Tibial nerve (tissue), 4 donors: ENCODE measurements around the gene ALAS1. TPM values are rescaled to one million over a fixed set of nuclear protein-coding genes. Genes with fewer than 3 reads are reported as not detected.
A peak's percentile ranks its signal among the peaks of the same experiment; 100 is the strongest.

Source experiments
- DNase-seq, 2 donors: peaks; one replicate each; pipeline ENCODE4 v3.0.0-alpha.2; 2019; ENCODE audit warnings: low spot score in 2 of 2
- H3K27ac ChIP-seq, 4 donors: fragments of 200-600 bp; sonication (generic) in 3 of 4; one replicate each; pipeline ENCODE4 v1.5.1; 2017 to 2019; ENCODE audit warnings: mild to moderate bottlenecking in 1 of 4
- H3K27me3 ChIP-seq, 2 donors: fragments of 200-600 bp; sonication (generic) in 1 of 2; one replicate each; pipeline versions ENCODE4 v1.5.1 to v1.6.0; 2017 to 2019
- H3K36me3 ChIP-seq, 3 donors: fragments of 200-600 bp; sonication (generic); one replicate each; pipeline ENCODE4 v1.5.1; 2018 to 2019
- H3K4me1 ChIP-seq, 4 donors: fragments of 200-600 bp; sonication (generic) in 3 of 4; one replicate each; pipeline ENCODE4 v1.5.1; 2017 to 2019
- H3K4me3 ChIP-seq, 4 donors: fragments of 200-600 bp; sonication (generic) in 3 of 4; one replicate each; pipeline ENCODE4 v1.5.1; 2017 to 2019; ENCODE audit warnings: mild to moderate bottlenecking in 1 of 4, moderate library complexity in 1 of 4
- H3K9me3 ChIP-seq, 4 donors: fragments of 200-600 bp; sonication (generic) in 3 of 4; one replicate each; pipeline ENCODE4 v1.5.1; 2017 to 2019
- EP300 ChIP-seq, 2 donors: sonication (generic); formaldehyde crosslinking; IDR thresholded peaks; one replicate each; pipeline ENCODE4 v1.6.1; 2017; ENCODE audit warnings: antibody characterized with exemption in 2 of 2, mild to moderate bottlenecking in 1 of 2
- POLR2A ChIP-seq, 2 donors: fragments of 450-650 bp; IDR thresholded peaks; one replicate each; pipeline ENCODE4 v1.6.1; 2017; ENCODE audit warnings: antibody characterized with exemption in 2 of 2, mild to moderate bottlenecking in 2 of 2, moderate library complexity in 2 of 2
- WGBS, 2 donors: methylation state at CpG; one replicate each; pipeline ENCODE4 v1.1.5; 2018; 5-methylcytosine and 5-hydroxymethylcytosine counted together
- total RNA-seq, 4 donors: library from RNA; depleted of rRNA; stranded (reverse); fragments of >200 nt; gene quantifications; one replicate each; pipeline ENCODE4 v1.1.0, GENCODE V29; 2016
- TF ChIP-seq, protein P1 (sequence below), 5 experiments: fragments of 200-600 bp in 3 of 5; fragments of 450-650 bp in 2 of 5; sonication (generic) in 3 of 5; IDR thresholded peaks; one replicate each; pipeline ENCODE4 v1.5.1; 2016 to 2019; ENCODE audit warnings: antibody characterized with exemption in 5 of 5, mild to moderate bottlenecking in 3 of 5, moderate library complexity in 2 of 5

Gene ALAS1
- total RNA-seq, 4 donors from 2014 or later = 26.1 to 37.1 (median 32.0) TPM

DNA sequence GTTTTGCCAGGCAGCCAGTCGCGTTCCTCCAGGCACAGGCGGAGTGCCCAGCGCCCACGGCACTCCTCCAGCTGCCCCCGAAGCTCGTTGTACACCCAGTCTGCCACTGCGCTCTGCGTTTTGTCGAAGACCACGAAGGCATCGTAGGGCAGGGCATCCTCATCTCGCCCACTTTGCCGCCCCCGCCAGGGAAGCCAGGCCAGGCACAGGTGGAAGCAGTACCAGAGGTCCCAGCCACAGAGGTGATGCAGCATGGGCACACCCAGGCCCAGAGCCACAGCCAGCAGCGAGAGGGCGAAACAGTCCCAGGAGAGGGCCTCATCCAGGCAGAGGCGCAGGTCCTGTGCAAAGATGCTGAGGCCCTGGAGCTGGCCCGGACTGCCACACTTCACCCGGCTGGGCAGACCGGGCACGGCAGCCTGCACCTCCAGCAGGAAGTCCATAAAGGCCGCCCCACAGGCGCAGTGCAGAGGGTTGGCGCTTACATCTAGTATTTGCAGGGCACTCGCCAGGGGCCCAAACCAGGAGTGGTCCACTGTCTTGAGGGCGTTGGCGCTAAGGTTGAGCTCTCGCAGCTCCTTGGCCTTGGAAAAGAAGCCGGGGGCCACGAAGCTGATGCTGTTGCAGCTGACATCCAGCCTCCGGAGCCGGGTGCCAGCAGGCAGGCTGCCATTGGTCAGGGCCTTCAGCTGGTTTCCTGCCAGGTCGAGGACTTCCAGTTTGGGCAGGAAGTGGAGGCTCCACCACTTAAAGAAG is 23.8 kb downstream of the ALAS1 start:
- TF ChIP-seq POLR2A (IDR thresholded peaks at IDR 0.05) = no peak
- TF ChIP-seq EP300 (IDR thresholded peaks at IDR 0.05) = no peak
- Histone ChIP-seq H3K4me1 (peaks cover 0 to 37% (median 10%) of the 10 kb centered on the region in 4 donors), H3K27ac (no peak overlapping the region), H3K9me3 (no peaks in the 10 kb centered on the region), H3K4me3 (no peak overlapping the region), H3K36me3 (peaks cover 0 to 9% (median 0%) of the 10 kb centered on the region in 3 donors), H3K27me3 (no peaks in the 10 kb centered on the region)
- 82 to 90% methylated on average over 27 to 34 of the region's 34 CpGs for WGBS, 2 donors
- DNase-seq = no peak

DNA sequence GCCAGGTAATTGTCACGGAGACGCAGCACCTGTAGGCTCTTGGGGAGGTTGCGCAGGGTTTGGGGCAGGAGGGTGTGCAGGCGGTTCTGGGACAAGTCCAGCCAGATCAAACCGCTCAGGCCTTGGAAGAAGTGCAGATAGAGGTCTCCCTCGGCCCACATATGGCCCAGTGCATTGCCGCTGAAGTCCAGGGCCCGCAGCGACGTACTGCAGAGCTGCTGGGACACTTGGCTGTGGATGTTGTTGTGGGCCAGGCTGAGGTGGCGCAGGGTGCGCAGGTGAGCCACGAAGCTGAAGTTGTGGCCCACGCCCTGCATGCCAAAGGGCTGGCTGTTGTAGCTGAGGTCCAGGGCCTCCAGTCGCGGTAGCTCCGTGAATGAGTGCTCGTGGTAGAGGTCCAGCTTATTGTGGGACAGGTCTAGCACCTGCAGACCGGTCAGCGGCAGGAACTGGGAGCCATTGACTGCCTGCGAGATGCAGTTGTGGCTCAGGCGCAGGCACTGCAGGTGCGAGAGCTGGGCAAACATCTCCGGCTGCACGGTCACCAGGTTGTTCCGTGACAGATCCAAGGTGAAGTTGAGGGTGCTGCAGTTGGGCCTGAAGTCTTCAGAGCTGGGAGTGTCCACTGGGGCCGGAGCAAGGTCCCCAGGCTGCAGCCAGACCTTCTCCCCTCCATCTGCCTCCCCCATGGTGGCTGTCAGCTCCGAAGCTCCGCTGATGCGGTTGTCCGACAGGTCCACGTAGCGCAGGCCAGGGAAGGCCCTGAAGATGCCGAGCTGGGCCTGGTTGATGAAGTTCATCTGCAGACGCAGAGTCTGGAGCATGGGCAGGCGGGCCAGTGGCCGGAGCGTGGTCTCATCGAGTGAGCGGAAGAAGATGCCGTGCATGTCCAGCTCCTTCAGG is 24.6 kb downstream of the ALAS1 start:
- TF ChIP-seq EP300 (IDR thresholded peaks at IDR 0.05) = no peak
- TF ChIP-seq POLR2A (IDR thresholded peaks at IDR 0.05) = no peak
- H3K27ac ChIP-seq = no peak overlapping the region
- DNase-seq = no peak
- 90 to 94% methylated on average over 30 to 41 of the region's 41 CpGs for WGBS, 2 donors
- peaks cover 0 to 28% (median 4%) of the 10 kb centered on the region in 4 donors for H3K4me1 ChIP-seq
- no peaks in the 10 kb centered on the region for H3K27me3 ChIP-seq
- no peak overlapping the region for H3K4me3 ChIP-seq
- peaks cover 0 to 16% (median 0%) of the 10 kb centered on the region in 3 donors for H3K36me3 ChIP-seq
- no peaks in the 10 kb centered on the region for H3K9me3 ChIP-seq

DNA sequence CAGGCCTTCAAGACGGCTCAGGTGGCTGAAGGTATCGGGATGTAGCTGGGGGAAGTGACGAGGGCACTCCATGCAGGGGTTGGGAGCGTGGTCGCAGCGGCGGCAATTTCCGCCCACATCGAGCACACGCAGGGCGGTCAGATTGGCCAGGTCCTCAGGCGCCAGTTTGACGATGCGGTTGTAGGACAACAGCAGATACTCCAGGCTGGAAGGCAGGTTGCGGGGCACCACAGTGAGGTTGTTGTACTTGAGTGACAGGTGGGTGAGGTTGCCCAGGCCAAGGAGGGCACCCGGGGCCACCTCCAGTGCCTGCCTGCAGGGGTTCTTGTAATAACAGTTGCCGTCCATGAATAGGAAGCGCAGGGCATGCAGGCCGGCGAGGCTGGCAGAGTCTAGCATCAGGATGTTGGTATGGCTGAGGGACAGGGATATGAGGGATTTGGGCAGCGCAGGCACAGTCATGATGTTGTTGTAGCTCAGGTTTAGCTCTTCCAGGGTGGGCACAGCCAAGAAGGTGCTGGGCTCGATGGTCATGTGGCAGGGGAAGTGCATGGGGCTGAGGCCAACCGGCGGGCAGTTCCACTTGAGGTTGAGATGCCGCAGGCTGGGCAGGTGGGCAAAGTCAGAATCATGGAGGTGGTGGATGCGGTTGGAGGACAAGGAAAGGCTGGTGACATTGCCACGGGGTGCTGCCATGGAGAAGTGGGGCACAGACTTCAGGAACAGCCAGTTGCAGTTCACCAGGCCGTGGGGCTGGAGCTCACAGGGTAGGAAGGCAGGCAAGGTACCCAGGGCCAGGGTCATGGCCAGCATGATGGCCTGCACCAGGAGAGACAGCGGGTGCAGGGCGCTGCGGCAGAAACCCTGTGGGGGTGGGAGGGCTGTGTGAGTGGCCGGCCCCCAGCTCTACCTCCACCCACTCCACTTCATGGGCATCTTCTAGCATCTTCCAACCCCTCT is 25.8 kb downstream of the ALAS1 start:
- no peaks in the 10 kb centered on the region for H3K9me3 ChIP-seq
- no peaks in the 10 kb centered on the region for H3K27me3 ChIP-seq
- H3K36me3 ChIP-seq = peaks cover 0 to 28% (median 0%) of the 10 kb centered on the region in 3 donors
- no peak for DNase-seq
- no peak overlapping the region for H3K27ac ChIP-seq
- H3K4me1 ChIP-seq = peaks cover 0 to 18% (median 3%) of the 10 kb centered on the region in 4 donors
- TF ChIP-seq, protein P1, sequence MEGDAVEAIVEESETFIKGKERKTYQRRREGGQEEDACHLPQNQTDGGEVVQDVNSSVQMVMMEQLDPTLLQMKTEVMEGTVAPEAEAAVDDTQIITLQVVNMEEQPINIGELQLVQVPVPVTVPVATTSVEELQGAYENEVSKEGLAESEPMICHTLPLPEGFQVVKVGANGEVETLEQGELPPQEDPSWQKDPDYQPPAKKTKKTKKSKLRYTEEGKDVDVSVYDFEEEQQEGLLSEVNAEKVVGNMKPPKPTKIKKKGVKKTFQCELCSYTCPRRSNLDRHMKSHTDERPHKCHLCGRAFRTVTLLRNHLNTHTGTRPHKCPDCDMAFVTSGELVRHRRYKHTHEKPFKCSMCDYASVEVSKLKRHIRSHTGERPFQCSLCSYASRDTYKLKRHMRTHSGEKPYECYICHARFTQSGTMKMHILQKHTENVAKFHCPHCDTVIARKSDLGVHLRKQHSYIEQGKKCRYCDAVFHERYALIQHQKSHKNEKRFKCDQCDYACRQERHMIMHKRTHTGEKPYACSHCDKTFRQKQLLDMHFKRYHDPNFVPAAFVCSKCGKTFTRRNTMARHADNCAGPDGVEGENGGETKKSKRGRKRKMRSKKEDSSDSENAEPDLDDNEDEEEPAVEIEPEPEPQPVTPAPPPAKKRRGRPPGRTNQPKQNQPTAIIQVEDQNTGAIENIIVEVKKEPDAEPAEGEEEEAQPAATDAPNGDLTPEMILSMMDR (IDR thresholded peaks at IDR 0.05) = no peak
- TF ChIP-seq POLR2A (IDR thresholded peaks at IDR 0.05) (no peak), EP300 (IDR thresholded peaks at IDR 0.05) (no peak)
- H3K4me3 ChIP-seq = no peak overlapping the region
- WGBS, 2 donors = 87 to 89% methylated on average over 32 of the region's 32 CpGs

DNA sequence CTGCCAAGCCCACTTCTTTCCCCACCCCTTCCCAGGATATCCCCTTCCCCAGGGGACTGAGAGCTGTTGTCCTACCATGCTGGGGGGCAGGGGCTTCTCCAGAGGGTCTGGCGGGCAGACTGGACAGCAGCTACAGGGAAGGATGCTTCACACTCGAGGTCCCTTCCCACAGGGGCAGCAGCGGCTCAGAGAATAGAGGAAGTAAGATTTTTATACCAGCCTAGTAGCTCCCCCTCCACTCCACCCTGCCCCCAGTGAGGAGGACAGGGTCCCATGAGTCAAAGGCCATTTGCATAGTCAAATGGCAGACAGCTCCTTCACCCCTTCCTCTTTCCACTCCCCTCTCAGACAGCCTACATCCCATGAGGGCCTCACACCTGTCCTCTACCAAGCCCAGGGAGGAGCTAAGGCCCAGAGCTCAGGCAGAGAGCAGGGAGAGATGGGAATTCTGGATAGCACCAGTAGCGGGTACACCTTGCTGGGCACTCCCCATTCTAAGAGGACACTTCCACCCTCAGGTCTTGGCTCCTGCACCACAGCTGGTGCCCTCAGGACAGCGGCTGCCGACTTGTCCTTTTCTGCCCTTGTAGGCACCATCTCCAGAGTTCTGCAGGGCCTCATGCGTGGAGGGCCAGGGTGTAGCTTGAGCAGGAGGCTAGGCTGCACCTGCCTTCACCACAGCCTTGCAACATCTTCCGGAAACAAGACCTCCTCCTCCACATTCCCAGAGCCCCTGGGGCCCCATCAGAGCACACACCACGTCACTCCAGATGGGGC is 27.7 kb downstream of the ALAS1 start, which contains the start of gene TLR9:
Gene TLR9 (minus strand): TSS at position 194 of the 777 bp plus-strand sequence. CDS start 116 bp downstream, at position 78.
- peak within 1 kb of the TSS in 1 of 4 donors; percentile 21 for H3K4me3 ChIP-seq
- H3K27me3 ChIP-seq = no peaks in the 10 kb centered on the region
- H3K4me1 ChIP-seq = peaks cover 0 to 13% (median 1%) of the 10 kb centered on the region in 4 donors
- WGBS, 2 donors = 60 to 64% methylated on average over 9 of the region's 9 CpGs
- H3K27ac ChIP-seq = peak within 1 kb of the TSS in 1 of 4 donors; percentile 62
- DNase-seq = no peak
- no peaks in the 10 kb centered on the region for H3K9me3 ChIP-seq
- H3K36me3 ChIP-seq = peaks cover 0 to 47% (median 19%) of the 10 kb centered on the region in 3 donors
- TF ChIP-seq, protein P1 (IDR thresholded peaks at IDR 0.05) = no peak
- TF ChIP-seq EP300 (IDR thresholded peaks at IDR 0.05) (no peak), POLR2A (IDR thresholded peaks at IDR 0.05) (no peak)

DNA sequence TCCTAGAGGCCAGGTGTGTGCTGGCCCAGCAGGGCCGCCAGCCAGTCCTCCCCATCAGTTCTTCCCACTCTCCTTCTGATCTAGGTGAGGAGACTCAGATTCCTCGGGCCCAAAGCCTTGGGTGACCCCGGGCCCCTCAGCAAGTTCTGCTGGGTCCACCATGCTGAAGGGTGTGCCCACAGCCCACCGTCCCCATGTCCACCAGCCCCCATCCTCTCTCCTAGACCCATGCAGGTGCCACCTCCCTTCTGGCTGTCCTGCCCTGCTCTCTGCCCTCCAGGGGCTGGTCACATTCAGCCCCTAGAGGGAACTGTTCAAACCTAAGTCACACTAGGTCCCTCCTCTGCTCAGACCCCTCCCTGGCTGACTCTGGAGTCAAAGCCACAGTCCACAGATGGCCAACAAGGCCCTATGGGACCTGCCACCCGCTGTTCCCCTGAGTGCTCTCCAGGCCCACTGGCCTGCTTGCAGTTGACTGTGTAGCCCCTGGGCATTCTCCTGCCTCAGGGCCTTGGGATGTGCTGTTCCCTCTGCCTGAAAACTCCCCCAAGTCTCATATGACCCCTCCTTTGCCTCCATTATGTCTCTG is 28.4 kb downstream of the ALAS1 start:
- H3K4me3 ChIP-seq = no peak overlapping the region
- H3K36me3 ChIP-seq = peaks cover 0 to 54% (median 25%) of the 10 kb centered on the region in 3 donors
- DNase-seq = no peak
- whole genome bisulfite sequencing, 2 donors = 76 to 79% methylated on average over 5 of the region's 5 CpGs
- H3K27me3 ChIP-seq = no peaks in the 10 kb centered on the region
- no peaks in the 10 kb centered on the region for H3K9me3 ChIP-seq
- peaks cover 0 to 12% (median under 1%) of the 10 kb centered on the region in 4 donors for H3K4me1 ChIP-seq
- peak overlapping the region in 1 of 4 donors; percentile 62 for H3K27ac ChIP-seq
- TF ChIP-seq POLR2A (IDR thresholded peaks at IDR 0.05) = no peak
- TF ChIP-seq, protein P1 (IDR thresholded peaks at IDR 0.05) = no peak
- no peak for TF ChIP-seq EP300 (IDR thresholded peaks at IDR 0.05)
